Dermis blood vessel endothelial cell (primary cell): Measurements from ENCODE around the gene CALML3. TPM values are rescaled to one million over a fixed set of nuclear protein-coding genes. Genes with fewer than 3 reads are reported as not detected.

Experiments used
- DNase-seq: peaks from one replicate; pipeline ENCODE4 v3.0.0; 2010
- total RNA-seq: library from RNA; depleted of rRNA; stranded (reverse); fragments of >200 nt; gene quantifications from 2 replicates; pipeline ENCODE4 v1.2.3, GENCODE V29; 2014

CALML3 gene
- total RNA-seq, 1 donor from 2014 or later = not detected

GRCh38 chr10:5492322-5492855 is 32.4 kb upstream of the CALML3 start:
- no peak for DNase-seq

- no peak for DNase-seq
These were observed 31.7 kb upstream of the CALML3 start for GRCh38 chr10:5492929-5493576.

DNA sequence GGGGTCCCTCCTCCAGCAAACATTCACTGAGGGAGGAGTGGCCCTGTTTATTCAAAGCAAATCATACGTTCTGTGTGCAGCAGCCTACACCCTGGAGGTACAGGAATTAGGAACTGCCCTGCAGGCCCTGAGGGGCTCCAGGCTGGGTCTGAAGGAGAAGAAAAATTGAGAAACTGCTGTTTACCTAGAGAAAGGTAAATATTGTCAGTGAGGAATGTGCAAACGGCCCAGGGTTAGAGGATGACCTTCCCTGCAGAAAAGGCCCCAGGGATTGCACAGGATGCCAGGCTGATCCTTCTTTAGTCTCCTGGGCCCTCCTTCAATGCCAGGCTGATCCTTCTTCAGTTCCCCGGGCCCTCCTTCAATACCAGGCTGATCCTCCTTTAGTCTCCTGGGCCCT is 31.1 kb upstream of the CALML3 start:
- DNase-seq = no peak

DNA sequence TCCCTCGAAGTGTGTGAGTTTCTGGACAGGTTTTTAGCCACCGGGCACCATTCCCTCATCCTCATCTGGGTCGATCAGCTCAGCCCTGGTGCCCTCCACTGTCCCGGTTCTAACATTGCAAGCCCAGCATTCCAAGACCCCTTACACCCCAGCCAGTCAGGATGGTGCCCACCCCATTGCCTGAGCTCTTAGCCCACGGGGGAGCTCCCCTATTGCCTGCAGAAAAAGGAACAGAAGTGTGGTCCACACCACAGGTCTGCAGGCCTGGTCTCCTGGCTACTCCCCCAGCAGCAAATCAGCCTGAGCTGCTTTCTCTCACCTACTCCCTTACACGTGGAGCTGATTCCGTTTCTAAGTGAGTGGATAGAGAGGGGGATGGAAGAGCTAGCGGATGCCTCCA is 30.1 kb upstream of the CALML3 start:
- DNase-seq = no peak

DNA sequence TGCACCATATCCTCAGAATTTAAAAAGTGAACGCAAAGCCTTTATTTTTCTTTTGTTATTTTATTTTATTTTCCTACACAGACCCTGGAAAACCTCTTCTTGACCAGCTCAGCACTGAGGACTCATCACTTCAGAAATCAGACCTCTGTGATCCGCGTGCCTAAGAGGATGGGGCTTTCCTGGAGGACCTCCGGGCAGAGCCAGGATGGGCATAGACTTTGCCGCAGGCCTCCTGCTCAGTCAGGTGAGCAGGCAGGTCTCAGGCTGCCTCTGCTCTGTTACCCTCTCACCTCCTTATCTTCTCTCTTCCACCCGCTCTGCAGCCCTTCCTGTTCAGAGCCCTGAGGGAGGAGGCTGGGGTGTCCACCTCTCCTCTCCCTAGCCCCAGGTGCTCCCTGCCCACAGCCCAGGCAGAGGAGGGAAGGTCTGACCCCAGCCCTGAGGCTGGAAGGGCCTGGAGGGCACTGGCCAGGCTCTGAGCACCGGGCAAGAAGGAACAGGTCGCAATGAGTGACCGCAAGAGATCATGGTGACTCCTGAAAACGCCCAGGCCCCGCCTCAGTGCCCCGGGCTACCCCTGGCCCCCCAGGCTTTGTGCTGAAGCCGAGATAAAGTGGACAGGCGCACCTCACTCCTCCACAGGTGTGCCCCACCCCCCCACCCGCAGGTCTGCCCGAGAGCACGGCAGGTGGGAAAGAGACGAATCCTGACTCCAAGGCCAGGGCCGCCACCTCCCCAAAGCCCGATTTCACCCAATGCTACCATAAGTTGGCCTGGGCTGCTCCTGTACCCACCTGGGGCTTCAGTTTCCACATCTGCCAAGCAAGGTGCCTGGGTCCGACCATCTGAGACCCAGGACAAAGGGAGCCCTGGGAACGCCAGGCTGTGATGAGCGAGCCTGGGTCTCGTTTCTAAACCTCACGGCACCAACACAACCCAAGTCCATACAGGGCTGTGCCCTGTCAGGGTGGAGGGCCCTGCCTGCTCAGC is 28.2 kb upstream of the CALML3 start:
- DNase-seq = no peak

DNA sequence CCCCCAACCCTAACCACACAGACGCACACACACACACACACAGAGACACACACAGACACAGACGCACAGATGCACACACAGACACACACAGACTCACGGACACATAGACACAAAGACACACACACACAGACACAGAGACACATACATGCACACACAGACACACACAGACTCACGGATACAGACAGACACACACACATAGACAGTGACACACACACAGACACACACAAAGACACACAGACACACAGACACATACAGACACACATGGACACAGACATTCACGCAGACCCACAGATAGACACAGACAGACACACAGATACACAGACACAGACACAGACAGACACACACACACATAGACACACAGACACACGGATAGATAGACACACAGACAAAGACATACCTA is 27.5 kb upstream of the CALML3 start:
- no peak for DNase-seq

GRCh38 chr10:5497948-5498730 is 26.6 kb upstream of the CALML3 start:
- no peak for DNase-seq

DNA sequence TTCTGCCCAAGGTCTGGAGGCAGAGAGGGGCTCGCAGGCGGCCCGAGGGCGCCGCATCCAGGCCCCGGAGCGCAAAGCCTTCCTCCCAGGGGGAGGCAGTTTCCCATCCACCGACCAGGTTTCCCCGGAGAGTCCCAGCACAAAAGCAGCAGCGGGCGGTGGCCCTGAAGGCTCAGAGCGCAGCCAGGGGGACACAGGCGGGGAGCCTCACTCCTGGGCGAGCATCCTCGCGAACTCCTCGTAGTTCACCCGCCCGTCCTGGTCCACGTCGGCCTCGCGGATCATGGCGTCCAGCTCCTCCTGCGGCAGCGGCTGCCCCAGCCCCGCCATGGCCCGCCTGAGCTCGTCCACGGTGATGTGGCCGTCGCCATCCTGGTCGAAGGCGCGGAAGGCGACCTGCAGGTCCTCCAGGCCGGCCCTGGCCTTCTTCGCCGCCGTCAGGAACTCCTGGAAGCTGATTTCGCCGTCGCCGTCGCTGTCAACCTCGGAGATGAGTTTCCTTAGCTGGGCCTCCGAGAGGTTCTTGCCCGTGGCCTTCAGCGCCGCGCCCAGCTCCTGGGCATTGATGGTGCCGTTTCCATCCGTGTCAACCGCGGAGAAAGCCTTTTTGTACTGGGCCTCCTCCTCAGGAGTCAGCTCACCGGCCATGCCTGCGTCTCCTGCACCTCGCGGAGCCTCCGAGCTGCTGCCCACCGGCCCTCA is 25.8 kb upstream of the CALML3 start:
- DNase-seq = no peak

- no peak for DNase-seq
These were observed 25.1 kb upstream of the CALML3 start, which contains the start of gene CALML5 for GRCh38 chr10:5499493-5500140. CALML5 (minus strand) TSS chr10:5499570; CDS start chr10:5499438, 132 bp downstream.

- no peak for DNase-seq
These were observed 24.5 kb upstream of the CALML3 start for GRCh38 chr10:5500162-5500670.

DNA sequence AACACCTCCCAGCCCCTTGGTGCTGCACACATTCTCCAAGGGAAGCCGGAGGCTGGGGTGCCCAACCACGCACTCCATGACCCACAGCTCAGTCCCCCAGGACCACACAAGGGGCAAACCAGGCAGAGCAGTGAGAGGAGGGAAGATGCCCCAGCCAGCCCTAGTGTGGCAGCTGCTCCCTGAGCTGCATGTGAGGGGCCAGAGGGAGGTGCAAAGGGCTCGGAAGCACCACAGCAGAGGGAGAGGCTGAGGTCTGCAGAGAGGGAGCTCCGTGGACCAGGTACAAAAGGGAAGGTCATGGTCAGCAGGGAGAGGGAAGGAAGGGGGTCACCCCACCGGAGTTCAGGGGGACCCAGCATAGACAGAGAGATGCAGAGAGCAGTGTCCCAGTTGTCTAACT is 23.9 kb upstream of the CALML3 start:
- DNase-seq = no peak

GRCh38 chr10:5502061-5502521 is 22.7 kb upstream of the CALML3 start:
- peak; percentile 20 for DNase-seq

DNA sequence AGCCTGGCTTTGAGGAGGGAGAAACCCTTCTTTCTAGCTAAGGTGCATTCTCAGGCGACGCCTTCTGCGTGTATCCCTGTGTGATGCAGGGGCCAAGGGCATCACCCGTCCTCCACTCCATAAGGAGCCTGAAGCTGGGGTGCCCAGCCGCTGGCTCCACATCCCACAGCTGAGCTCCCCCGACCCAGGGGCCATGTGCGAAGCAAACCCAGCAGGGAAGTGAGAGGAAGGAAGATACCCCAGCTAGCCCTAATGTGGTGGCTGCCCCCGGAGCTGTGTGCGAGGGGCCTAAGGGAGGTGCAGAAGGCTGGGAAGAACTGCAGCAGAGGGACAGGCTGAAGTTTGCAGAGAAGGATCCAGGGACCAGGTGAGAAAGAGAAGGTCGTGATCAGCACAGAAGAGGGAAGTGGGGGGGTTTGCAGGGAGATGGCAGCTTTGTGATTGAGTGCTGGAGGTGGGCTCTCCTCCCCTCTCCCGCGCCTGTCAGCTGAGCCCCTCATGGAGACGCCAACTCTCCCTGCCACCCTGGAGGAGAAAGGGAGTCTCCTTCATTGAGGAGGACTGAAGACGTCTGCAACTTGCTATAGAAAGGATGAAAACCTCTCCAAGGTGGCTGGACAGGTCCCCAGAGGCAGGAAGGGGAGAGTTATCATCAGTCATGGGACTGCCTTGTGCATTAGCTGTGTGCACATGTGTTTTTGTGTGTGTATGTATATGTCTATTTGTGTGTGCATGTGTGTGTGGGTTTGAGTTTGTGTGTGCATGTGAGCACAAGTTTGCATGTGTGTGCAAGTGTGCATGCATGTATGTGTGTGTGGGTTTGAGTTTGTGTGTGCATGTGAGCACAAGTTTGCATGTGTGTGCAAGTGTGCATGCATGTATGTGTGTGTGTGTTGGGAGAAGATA is 21.9 kb upstream of the CALML3 start:
- no peak for DNase-seq

GRCh38 chr10:5503477-5503835 is 21.3 kb upstream of the CALML3 start:
- DNase-seq = no peak

DNA sequence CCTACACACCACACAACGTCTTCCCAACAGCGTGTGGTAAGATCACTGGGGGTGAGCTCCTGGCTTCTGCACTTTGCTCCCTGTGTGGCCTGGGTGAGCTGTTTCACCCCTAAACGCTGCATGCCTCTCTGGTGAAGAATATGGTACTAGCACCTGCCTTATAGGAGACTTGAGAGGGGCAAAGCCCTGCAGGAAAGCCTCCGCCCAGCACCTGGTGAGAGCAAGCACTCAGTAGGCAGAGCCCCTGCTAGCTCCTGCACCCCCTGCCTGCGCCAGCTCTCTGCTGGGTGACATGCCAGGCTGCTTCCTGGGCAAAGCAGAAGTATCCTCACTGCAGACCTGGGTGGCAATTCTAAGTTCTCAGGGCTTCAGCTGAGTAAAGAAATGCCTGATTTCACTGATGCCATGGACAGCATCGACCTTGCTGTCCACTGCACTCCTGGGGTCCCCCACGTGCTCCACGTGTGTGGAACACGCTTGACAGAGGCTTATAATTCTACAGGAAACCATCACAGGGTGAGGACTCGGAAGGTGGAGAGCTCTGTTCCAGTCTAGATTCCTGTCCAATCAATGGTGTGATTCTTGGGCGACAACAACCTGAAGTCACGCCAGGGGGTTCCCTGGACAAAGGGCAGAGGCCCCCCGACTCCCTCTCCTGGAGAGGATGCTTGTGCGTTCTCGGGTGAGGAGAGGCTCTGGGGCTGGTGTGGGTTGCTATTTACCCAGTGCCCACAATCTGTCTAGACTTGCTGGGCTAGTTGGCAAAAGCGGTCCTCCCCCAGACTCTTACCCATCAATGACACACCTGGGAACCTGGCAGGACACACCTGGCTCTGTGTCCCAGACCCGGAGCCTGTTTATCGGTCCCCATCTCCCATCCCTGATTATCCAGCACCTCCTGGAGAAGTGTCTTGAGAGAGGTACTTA is 20.4 kb upstream of the CALML3 start:
- no peak for DNase-seq

GRCh38 chr10:5506246-5506645 is 18.5 kb upstream of the CALML3 start:
- no peak for DNase-seq

DNA sequence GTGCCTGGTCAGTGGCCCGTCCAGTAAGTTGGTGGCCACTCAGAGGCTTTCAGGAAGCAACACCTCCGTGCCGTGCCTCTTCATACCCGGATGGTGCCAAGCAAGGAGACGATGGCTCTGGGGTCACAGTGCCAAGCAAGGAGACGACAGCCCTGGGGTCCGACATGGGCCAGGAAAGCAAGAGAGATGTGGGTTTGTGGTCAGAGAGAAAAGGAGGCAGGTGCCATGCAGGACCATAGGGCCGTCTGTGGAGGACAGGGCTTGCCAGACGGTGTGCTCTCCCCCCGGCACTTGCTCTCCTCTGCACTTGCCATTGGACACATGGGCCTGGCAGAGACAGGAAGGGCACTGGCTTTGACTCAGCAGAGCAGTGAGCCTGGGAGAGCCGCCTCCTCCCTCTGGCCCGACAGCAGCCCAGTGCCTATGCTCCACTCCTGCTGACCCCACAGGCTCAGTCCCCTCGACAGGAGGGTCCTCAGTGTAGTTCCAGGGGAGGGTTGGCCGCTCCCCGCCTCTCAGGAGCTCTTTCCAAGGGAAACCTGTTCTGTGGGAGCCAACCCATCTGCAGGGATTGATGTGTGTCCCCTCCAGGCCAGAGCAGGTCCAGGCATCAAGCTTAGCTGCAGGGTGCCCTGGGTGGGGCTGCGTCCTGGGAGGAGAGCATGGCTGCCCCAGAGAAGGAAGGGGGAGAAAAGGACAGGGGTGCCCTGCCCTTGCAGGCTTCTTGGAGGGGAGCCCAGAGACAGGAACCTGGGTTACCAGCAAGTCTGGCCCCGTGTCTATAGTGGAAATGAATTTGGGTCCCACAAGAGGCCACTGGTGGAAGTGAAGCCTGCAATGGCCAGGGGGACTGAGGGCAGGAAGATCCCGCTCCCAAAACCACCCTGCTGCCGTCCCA is 17.8 kb upstream of the CALML3 start:
- peak; percentile 15 for DNase-seq

DNA sequence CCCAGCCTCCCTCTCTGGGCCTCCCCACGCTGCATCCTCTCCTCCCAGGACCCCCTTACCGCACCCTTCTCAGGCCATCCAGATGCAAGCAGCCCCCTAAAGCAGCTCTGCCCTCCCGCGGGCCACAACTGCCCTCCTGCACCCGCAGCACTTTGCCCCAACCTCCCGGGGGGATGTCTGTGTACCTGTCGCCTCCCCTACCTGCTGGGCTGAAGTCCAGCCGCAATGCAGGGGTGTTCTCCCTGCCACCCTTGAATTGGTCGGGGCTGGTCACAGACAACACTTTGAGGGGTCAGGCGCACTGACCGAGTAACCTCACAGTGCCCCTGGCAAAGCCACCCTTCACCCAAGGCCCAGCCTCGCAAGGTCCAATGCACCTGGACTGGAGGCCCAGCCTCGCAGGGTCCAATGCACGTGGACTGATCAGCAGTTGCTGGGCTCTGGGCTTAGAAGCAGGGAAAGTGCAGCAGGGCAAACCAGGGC is 17.1 kb upstream of the CALML3 start:
- DNase-seq = no peak
